ENCODE measurements around the gene TBC1D3H.
"Not testable (repeated sequence)": the region's sequence is repeated elsewhere in the genome, so short reads cannot be mapped to it uniquely, and the experiment has no call there.

The TBC1D3H gene

DNA sequence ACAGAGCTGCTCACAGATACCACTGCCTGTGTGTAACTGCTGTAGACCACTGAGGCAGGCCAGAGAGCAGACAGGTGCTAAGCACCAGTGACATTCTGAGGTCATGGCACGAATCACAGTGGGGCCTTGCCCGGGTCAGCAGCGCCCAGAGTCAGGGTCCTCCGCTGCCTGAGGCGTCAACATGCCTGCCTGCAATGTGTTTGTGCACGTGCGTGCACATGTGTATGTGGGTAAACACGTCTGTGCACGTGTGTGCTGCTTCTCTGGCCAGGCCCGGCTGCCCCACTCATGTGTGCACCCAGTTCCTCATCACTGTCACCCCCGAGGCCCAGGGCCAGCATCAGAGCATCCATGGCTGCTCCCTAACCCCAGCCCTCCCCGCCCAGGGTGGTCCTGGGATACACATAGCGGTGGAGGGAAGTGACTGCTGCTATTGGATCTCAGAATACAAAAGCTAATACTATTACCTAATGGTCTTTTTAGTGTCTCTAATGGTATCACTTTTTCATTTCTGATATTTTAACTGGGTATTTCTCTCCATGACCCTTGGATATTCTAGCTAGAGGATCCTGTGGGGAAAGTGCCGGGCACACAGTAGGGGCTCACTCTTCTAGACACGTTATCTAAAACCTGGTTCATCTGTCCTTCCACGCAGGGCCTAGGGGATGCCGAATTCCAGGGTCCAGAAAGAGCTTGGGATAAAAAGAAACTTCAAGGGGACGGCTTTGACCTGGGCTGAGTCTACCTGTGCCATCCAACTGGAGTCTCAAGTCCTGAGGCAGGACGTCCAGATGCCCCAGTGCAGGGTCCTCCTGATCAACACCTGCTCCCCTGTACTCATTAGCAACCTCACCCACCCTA, at the start of gene TBC1D3H:
TBC1D3H (minus strand) TSS at position 51 of the 861 bp plus-strand sequence. CDS start 1,540 bp downstream, outside the sequence.
- not testable (repeated sequence) for DNase-seq

DNA sequence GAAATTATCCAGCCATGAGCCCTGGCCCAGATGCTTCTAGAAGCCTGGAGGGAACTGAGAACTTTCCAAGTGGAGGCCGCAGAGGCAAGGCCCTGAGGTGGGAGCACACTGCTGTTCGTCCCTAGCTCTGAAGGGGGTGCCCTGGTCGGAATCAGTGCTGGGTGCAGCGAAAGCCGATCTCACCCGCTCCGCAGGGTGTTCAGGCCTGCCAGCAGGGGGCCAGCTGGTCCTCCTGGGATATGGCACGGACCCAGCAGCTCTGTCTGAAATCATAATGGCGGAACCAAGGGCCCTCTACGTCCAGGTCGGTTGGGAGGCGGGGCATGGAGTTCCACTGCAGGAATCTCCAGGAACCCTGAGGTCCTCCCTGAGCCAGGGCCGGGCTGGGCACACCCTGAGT, 40.7 kb upstream of the TBC1D3H start:
- not testable (repeated sequence) for DNase-seq

DNA sequence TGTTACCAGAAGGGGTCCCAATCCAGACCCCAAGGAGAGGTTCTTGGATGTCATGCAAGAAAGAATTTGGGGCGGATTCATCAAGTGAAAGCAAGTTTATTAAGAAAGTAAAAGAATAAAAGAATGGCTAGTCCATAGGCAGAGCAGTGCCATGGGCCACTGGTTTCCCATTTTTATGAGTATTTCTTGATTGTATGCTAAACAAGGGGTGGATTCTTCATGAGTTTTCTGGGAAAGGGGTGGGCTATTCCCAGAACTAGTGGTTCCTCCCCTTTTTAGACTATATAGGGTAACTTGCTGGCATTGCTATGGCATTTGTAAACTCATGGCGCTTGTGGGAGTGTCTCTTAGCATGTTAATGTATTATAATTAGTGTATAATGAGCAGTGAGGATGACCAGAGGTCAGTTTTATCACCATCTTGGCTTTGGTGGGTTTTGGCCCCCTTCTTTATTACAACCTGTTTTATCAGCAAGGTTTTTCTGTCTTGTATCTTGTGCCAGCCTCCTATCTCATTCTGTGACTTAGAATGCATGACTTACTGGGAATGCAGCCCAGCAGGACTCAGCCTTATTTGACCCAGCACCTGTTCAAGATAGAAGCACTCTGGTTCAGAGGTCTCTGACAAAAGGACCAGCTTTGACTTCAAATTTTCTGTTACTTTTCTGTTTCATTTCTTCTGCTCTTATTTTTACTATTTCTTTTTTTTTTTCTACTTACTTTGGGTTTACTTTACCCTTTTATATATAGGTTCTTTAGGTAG, 27.1 kb upstream of the TBC1D3H start:
- not testable (repeated sequence) for DNase-seq

GRCh38 chr17:36390943-36391645, 2.9 kb upstream of the TBC1D3H start:
- DNase-seq = not testable (repeated sequence)

DNA sequence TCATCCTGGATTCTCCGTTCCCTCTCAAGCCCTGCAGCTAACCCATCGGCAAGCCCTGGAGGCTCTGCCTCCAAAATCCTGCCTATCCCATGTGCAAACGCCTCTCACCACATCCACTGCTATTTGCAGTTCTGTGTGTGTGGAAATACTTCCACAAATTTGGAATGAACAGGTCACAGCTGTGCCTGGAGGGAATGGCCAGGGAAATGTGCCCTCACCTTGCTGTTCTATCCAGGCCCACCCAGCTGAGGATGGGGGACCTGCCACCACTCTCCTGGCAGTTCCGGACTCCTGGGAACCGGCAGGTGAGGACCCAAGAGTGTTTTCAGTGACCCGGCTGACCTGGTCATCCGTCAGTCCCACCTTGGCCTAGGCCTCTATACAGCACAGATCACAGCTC, 12.3 kb downstream of the TBC1D3H start:
- DNase-seq = not testable (repeated sequence)

DNA sequence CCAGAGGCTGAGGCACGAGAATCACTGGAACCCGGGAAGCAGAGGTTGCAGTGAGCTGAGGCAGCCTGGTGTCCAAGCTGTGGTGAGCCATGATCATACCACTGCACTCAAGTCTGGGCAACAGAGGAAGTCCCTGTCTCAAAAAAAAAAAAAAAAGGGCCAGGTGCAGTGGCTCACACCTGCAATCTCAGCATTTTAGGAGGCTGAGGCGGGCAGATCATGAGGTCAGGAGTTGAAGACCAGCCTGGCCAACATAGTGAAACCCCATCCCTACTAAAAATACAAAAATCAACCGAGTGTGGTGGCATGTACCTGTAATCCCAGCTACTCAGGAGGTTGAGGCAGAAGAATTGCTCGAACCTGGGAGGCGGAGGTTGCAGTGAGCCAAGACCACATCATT, 25.7 kb downstream of the TBC1D3H start:
- DNase-seq = not testable (repeated sequence)
